HG03039 (cell line): Measurements from ENCODE around the gene GTPBP1.

Experiments
- ATAC-seq: cut with Tn5 transposase; IDR thresholded peaks from one replicate; pipeline ENCODE4 v1.9.1; 2021; ENCODE audit warnings: mild to moderate bottlenecking, moderate library complexity; ENCODE audit not compliant: unreplicated experiment

Gene GTPBP1

DNA sequence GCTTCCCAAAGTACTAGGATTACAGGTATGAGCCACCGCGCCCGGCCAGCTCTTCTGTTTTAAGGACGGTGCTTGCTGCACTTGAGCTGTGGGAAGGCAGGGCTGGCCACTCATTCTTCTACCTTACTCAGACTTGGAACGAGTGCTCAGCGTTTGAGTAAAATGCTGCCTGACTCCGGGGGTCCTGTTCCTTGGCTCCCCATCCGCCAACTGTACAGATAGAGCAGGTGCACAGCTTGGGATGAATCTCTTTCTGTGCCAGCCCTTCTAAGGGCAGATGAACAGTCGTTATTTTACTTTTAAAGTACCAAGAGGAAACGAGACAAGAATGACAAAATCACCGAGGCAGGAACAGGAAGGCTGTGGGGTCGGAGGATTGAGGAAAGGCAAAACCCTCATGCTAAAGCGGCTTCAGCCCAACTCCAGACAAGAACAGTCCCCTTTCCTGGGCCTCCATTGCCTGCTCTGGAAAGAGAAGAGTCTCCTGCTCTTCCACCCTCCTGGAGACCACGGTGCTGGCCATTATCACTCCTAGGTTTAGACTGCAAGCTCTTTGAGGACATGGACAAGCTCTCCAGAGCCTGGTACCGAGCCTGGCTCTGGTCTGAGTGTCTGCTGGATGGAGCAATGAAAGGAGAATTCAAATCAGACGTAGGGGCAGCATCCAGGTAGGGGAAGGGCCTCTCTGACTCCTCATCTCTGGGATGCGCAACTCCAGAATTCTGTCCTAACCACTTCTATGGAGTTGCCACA, 51.1 kb downstream of the GTPBP1 start:
- ATAC-seq, result no peak

GRCh38 chr22:38757464-38757757, 51.7 kb downstream of the GTPBP1 start:
- ATAC-seq, result no peak

DNA sequence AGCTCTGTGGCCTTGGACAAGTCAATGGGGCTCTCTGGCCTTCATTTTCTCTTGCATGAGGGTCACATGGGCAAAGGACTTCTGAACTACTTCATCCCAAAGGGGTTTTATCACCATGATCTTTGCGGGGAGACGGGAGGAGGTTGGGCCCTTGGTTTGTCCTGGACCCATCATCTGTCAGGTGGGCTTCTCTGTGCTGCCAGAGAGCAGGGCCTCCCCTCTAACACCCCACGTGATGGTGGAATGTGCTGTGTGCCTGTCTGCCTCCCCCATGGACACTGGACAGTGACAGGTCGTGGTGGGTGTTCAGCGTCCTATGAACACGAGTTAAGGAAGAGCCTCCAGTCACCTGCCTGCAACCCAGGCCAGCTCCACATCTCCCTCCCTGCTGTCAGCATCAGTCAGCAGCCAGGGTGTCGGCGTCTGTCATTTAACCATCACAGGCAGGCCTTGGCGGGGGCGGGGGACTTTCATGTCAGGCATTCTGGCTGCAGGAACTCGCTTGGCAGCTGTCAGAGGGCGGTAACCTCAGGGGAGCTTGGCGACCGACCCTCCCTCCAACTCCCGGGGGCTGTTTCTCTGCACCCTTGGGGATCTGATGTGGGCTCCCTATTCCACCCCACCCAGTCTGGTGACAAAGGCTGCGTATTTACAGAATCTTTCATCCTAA, 52.7 kb downstream of the GTPBP1 start:
- no peak for ATAC-seq

- ATAC-seq, result no peak
These were observed 53.3 kb downstream of the GTPBP1 start for GRCh38 chr22:38759005-38759404.

- ATAC-seq, result no peak
These were observed 54.9 kb downstream of the GTPBP1 start for GRCh38 chr22:38760477-38761201.

DNA sequence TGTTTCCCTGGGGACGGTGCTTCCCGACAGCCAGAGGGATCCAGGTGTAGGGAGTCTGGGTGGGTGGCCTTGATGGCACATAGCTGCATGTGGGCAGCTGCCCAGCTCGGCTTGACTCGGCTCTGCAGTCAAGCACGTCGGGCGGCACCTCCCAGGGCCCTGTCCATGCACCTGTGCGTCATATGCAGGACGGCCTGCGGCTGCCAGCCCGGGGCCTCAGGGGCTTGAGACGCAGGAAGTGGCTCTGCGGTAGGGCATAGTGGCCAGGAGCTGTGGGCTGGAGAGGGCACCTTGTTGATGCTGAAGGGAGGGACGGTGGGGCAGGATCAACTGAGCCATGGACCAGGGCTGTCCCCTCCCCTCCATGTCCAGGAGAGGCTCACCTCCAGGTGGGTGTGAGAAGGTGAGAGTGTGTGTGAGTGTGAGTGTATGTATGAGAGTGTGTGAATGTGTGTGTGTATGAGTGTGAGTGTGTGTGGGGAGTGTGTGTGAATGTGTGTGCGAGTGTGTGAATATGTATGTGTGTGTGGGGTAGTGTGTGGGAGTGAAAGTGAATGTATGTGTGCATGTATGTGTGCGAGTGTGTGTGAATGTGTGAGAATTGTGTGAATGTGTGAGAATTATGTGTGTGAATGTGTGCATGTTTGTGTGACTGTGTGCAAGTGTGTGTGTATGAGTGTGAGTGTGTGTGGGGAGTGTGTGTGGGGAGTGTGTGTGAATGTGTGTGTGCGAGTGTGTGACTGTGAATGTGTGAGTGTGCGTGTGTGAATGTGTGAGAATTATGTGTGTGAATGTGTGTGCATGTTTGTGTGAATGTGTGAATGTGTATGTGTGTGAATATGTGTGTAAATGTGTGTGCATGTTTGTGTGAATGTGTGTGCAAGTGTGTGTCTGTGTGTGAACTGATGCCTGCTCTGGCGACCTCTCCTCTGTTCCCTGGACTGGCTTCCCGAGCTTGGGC, 55.7 kb downstream of the GTPBP1 start:
- ATAC-seq, result no peak

- no peak for ATAC-seq
These were observed 56.8 kb downstream of the GTPBP1 start for GRCh38 chr22:38762551-38762983.

DNA sequence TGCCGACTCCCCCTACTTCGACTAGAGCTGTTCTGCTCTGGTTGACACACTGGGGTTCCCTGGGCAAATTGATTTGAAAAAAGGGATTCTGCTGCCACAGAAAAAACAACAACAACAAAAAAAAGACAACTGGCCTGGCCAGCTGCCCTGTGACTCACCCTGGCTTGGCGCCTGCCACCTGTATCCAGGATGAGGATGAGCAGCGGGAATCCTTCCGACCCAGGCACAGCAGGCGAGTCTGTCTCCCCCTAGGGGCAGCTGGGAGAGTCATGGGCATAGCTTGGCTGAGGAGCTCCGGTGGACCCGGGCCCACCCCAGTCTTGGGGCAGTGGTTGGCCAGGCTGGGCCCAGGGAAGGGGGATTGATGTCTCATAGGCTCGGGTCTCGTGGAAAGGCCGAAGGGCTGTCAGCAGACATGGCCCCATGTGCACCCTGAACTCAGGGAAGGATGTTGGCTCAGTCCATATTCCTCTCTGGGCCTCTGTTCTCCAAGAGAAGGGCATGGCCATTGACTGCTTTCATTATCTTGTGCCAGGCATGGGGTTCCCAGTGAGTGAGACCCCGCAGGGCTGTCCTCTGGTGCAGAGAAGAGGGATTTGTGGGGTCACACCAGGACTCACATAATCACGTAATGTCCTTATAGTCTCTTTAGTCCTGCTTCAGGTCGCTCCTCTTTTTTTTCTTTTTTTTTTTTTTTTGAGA, 60.5 kb downstream of the GTPBP1 start:
- ATAC-seq, result no peak

GRCh38 chr22:38767313-38767712, 61.6 kb downstream of the GTPBP1 start:
- no peak for ATAC-seq

DNA sequence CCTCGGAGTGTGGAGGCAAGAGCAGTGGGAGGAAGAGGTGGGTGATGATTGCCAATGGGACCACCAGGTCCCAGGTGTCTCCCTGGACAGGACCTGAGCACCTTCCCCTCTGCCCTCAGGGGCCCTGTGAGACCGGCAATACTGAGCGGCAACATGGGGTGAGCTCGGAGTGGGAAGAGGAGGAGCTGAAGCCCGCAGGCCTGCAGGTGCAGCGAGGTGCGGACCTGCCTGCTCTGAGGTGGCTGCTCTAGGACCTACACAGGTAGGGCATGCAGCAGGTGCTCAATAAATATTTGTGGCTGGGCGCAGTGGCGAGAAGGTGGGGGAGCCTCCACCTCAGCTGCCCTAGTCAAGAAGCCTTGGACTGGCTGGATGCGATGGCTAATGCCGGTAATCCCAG, 62.3 kb downstream of the GTPBP1 start:
- no peak for ATAC-seq

DNA sequence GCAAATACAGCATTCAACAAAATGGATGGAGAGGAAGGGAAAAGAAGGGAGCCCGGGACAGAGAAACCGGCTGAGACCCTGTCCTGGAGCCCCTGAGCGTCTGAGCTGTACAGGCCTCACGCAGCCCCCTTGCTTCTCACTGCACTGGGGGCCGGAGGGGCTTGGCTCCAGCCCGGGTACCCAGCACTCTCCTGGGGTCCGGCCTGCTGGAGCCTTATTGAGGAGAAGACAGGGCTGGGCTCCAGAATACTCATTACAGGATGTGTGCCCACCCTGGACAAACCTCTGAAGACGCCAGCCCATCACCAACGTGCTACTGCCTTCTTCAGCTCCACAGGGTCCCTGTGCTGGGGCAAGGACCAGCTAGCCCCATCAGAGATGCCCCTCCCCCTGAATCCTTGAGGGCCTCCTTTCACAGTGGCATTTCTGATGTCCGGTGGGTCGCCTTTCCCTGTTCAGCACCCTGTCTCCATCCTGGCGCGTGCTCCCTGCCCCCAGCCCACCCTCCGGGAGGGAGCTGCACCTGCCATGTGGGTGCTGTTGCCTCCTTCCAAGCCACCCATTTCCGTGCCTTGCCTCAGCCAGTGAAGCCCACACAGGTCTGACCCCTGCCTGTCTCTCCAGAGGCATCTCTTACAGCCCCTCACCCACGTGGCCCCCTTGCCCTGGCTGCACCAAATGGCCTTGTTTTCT, 64.7 kb downstream of the GTPBP1 start:
- ATAC-seq, result no peak

DNA sequence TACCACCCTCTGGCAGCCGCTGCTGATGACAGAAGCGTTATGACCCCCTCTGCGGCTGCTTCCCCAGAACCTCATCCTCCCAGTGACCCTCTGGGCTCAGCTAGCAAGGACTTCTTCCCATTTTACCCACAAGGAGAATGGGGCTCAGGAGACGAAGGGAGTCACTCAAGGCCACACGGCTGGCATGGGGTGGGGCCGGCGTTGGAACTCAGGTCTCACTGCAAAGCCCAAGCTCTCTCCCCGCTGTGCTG, 66.8 kb downstream of the GTPBP1 start:
- no peak for ATAC-seq

GRCh38 chr22:38773363-38773946, 67.7 kb downstream of the GTPBP1 start:
- no peak for ATAC-seq

DNA sequence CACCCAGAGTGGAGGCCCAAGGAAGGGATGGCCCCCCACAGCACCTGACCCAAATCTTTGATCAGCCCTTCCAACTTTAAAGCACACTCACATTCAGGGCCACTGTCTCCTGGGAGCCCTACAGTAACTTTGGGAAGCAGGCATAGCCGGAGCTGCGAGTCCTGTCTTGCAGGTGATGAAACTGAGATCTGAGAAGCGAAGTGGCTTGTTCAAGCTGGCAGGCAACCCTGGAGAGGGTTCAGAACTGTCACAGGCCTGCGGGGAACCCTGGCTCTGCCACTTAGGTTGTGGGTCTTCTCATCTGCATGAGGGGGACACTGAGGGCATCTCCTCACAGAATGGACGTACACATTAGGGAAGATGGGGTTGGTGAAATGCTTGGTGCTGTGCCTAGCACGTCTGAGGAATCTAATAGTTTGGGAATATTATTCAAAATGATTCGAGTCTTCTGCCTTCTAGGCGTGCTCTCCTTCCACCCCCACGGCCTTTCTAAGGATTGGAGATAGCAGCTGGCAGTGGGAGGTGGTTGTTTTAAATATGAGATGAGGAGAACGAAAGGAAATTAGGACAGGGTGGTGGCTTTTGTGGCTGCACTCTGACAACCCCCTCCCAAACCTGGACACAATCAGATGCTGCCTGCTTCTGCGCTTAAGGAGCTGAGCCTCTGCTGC, 68.9 kb downstream of the GTPBP1 start:
- no peak for ATAC-seq

DNA sequence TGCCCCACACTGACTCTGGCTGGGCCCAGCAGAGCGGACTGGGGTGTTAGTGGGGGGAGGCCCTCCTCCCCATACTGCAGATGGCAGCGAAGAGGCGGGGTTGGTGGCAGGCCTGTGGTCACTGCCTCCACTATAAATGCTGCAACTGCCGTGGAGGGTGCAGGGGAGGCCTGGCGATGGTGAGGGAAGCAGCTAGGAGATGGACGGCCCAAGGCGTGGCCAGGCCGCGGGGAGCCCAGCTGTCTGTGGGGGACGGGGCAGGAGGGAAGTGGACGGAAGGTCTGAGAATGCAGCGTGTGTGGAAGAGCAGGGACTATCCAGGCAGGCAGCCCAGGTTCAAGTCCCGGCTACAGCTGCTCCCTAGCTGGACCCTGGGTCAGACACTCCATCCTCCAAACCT, 69.9 kb downstream of the GTPBP1 start:
- ATAC-seq, result no peak

DNA sequence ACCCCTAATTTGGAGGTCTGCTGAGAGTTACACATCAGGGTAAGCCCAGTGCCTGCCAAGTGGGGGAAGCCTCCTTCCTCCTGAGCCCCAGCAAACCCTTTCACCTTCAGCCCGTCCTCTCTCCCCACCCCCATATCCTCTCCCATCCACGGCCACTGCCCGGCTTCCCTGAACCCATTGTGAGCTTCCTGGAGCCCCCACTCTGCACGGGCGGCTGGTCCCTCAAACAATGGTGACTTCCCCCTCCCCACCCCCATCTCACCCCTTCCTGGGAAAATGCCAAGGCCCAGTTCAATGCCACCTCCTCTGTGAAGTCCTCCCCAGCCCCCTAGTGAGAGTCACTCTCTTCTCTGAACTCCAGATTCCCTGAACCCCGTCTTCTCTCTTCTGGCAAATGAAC, 70.3 kb downstream of the GTPBP1 start:
- no peak for ATAC-seq

GRCh38 chr22:38777087-38777671, 71.4 kb downstream of the GTPBP1 start:
- no peak for ATAC-seq

DNA sequence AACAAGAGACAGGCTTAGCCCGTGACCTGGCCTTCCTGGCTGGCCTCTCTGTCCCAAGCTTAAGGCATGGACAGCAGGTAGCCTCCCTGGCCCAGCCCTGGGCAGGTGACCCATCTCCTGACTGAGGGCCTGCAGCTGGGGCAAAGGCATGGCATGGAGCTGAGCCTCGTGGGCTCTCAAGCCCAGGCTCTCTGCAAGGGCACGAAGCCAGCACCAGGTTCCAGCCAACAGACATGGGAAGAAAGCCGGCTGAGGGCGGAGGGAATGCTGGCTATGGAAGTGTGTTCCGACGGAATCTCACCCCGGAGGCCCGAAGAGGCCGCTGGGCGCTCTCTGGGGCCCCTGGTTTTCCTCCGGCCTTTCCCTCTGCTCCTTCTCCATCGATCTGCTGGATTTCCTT, 75.3 kb downstream of the GTPBP1 start:
- ATAC-seq, result no peak
